Lower leg skin (tissue), 3 donors: ENCODE results near the gene DENND1B.

Experiments used
- POLR2A ChIP-seq, 2 donors: fragments of 450-650 bp; IDR thresholded peaks; one replicate each; pipeline ENCODE4 v1.6.1; 2016 to 2017; ENCODE audit warnings: antibody characterized with exemption in 2 of 2, mild to moderate bottlenecking in 1 of 2, moderate library complexity in 1 of 2
- TF ChIP-seq, protein P1 (sequence below), 3 donors: fragments of 450-650 bp; IDR thresholded peaks; one replicate each; pipeline ENCODE4 v1.5.1; 2016; ENCODE audit warnings: antibody characterized with exemption in 3 of 3, mild to moderate bottlenecking in 3 of 3, moderate library complexity in 2 of 3

DNA sequence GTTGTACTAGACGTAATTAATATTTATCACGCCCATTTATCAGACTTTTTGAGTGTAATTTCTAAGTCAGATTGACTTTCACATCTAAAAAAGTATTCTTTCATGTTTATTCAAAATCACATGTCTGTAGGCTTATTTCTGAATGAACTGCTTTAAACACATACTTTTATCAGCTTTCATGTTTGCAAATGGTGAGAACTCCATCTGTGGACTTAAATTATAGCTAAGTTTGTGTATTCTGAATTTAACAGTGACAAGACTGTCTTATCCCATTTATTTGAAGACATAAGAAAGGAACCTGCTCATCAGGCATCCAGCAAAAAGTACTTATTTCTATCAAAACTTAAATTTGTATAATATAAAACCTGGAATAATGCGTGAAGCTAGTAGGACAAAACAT is 69.3 kb downstream of the DENND1B start:
- TF ChIP-seq, protein P1, sequence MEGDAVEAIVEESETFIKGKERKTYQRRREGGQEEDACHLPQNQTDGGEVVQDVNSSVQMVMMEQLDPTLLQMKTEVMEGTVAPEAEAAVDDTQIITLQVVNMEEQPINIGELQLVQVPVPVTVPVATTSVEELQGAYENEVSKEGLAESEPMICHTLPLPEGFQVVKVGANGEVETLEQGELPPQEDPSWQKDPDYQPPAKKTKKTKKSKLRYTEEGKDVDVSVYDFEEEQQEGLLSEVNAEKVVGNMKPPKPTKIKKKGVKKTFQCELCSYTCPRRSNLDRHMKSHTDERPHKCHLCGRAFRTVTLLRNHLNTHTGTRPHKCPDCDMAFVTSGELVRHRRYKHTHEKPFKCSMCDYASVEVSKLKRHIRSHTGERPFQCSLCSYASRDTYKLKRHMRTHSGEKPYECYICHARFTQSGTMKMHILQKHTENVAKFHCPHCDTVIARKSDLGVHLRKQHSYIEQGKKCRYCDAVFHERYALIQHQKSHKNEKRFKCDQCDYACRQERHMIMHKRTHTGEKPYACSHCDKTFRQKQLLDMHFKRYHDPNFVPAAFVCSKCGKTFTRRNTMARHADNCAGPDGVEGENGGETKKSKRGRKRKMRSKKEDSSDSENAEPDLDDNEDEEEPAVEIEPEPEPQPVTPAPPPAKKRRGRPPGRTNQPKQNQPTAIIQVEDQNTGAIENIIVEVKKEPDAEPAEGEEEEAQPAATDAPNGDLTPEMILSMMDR (IDR thresholded peaks at IDR 0.05) = no peak
- no peak for TF ChIP-seq POLR2A (IDR thresholded peaks at IDR 0.05)
